Stimulated activated CD4-positive, alpha-beta T cell treated with anti-CD3 and anti-CD28 coated beads, Interleukin-12 subunit alpha, Interleukin-12 subunit beta, amount 100 ng/mL, for 48 hours (primary cell): ENCODE measurements around the gene HARS2.
"Not testable (repeated sequence)": the region's sequence is repeated elsewhere in the genome, so short reads cannot be mapped to it uniquely, and the experiment has no call there.

Experiments
- DNase-seq, 3 donors: peaks; one replicate each; pipeline ENCODE4 v3.0.0-alpha.2; 2020; ENCODE audit warnings: low read depth in 2 of 3, low spot score in 1 of 3

HARS2 gene

GRCh38 chr5:140696891-140697492, 5.7 kb downstream of the HARS2 start:
- no peak for DNase-seq

- DNase-seq: peak; percentile 87 to 88 (median 87)
These were observed 9.2 kb downstream of the HARS2 start, which contains the start of gene ZMAT2 for GRCh38 chr5:140700177-140701144. TSS of gene ZMAT2 (plus strand) at chr5:140700447. CDS start at chr5:140700461, 14 bp downstream.

- DNase-seq: no peak
These were observed 16.6 kb downstream of the HARS2 start for GRCh38 chr5:140707812-140708211.

GRCh38 chr5:140708787-140709186, 17.5 kb downstream of the HARS2 start:
- DNase-seq: not testable (repeated sequence)

- DNase-seq: peak; percentile 71 to 100 (median 90)
These were observed 19.8 kb downstream of the HARS2 start for GRCh38 chr5:140710899-140711552.

- DNase-seq: no peak
These were observed 20.5 kb downstream of the HARS2 start for GRCh38 chr5:140711794-140712193.

GRCh38 chr5:140713562-140714094, 22.4 kb downstream of the HARS2 start:
- DNase-seq: no peak

GRCh38 chr5:140716238-140716637, 25.0 kb downstream of the HARS2 start:
- not testable (repeated sequence) for DNase-seq

GRCh38 chr5:140718266-140718592, 27.0 kb downstream of the HARS2 start:
- no peak for DNase-seq

GRCh38 chr5:140720738-140721137, 29.5 kb downstream of the HARS2 start:
- not testable (repeated sequence) for DNase-seq

GRCh38 chr5:140721395-140721794, 30.1 kb downstream of the HARS2 start:
- DNase-seq: not testable (repeated sequence)

GRCh38 chr5:140725799-140726471, 34.7 kb downstream of the HARS2 start:
- peak; percentile 72 to 90 (median 80) for DNase-seq

GRCh38 chr5:140733098-140733497, 41.8 kb downstream of the HARS2 start:
- DNase-seq: no peak

GRCh38 chr5:140734354-140734753, 43.1 kb downstream of the HARS2 start:
- no peak for DNase-seq

- DNase-seq: no peak
These were observed 46.2 kb downstream of the HARS2 start for GRCh38 chr5:140737486-140737885.

GRCh38 chr5:140741967-140742366, 50.7 kb downstream of the HARS2 start:
- no peak for DNase-seq
